Right lobe of liver (tissue), 4 donors: Measurements from ENCODE around the gene ATG7.

ENCODE experiments used
- POLR2A ChIP-seq: fragments of 450-650 bp; IDR thresholded peaks from one replicate; pipeline ENCODE4 v1.6.1; 2017; ENCODE audit warnings: antibody characterized with exemption, mild to moderate bottlenecking
- TF ChIP-seq, protein P1 (sequence below), 4 donors: fragments of 200-600 bp in 3 of 4; fragments of 450-650 bp in 1 of 4; IDR thresholded peaks; one replicate each; pipeline versions ENCODE4 v1.5.1 to v1.8.0; 2016 to 2022; ENCODE audit warnings: antibody characterized with exemption in 4 of 4, mild to moderate bottlenecking in 2 of 4
- donor health status: DM: no; HTN: no; CAD: no.
- donor health status: DM: no; HTN: no; CAD: no.
- donor health status: DM: no; HTN: yes; CAD: no.

DNA sequence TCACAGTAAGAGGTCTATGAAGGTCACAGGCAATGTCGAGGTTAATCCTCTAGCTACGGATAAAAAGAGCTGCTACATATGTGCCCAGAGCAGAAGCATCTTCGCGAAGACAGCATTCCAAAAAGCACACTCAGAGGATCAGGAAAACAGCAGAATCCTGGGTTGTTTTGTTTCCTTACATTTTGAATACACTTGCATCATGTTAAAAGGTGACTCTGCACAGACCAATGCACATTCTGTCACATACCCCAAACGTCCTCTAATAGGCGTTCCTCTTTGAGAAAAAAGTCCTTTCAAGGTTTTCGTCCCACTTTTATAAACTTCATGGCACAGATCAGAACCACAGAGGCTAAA, 318.8 kb downstream of the ATG7 start:
- TF ChIP-seq, protein P1, sequence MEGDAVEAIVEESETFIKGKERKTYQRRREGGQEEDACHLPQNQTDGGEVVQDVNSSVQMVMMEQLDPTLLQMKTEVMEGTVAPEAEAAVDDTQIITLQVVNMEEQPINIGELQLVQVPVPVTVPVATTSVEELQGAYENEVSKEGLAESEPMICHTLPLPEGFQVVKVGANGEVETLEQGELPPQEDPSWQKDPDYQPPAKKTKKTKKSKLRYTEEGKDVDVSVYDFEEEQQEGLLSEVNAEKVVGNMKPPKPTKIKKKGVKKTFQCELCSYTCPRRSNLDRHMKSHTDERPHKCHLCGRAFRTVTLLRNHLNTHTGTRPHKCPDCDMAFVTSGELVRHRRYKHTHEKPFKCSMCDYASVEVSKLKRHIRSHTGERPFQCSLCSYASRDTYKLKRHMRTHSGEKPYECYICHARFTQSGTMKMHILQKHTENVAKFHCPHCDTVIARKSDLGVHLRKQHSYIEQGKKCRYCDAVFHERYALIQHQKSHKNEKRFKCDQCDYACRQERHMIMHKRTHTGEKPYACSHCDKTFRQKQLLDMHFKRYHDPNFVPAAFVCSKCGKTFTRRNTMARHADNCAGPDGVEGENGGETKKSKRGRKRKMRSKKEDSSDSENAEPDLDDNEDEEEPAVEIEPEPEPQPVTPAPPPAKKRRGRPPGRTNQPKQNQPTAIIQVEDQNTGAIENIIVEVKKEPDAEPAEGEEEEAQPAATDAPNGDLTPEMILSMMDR (IDR thresholded peaks at IDR 0.05), result no peak
- no peak for TF ChIP-seq POLR2A
